ENCODE measurements around the gene TNFRSF8.

DNA sequence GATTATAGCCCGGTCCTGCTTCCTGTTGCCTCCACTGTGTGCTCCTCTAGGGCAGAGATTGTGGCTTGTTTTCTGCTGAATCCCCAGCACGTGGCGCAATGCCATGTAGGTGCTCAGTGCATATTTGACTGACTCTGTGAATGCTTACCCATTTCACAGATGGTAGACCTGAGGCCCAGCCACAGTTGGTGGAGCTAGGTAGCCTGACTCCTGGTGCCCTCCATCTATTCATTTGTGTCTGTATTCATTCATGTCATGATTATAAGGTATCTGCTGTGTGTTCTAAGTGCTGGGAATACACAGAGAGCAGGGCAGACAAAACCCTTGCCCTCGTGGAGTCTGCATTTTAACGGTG, 126.2 kb downstream of the TNFRSF8 start:
- TF ChIP-seq EZH2 (IDR thresholded peaks at IDR 0.05; ENCODE audit: low read length, missing control alignments) (no peak), CTCF (conservative IDR thresholded peaks at IDR 0.05 in 1 of 2, IDR thresholded peaks at IDR 0.05 in 1 of 2; ENCODE audit: low read depth in 1 of 2, low read length in 2 of 2) (no peak)
